Fibroblast of lung (primary cell): ENCODE measurements around the gene TMEM203. TPM values are rescaled to one million over a fixed set of nuclear protein-coding genes. Genes with fewer than 3 reads are reported as not detected.

ENCODE experiments used
- DNase-seq, 2 donors: peaks; one replicate each; pipeline versions ENCODE4 v3.0.0 to v3.0.0-alpha.2; 2010; ENCODE audit warnings: low read depth in 2 of 2
- H2AFZ ChIP-seq: 2 replicates; pipeline ENCODE4 v1.5.1; 2012; ENCODE audit warnings: low read length, control low read depth, inconsistent platforms
- H3K27ac ChIP-seq: 2 replicates; pipeline ENCODE4 v1.5.1; 2011; ENCODE audit warnings: low read length, control low read depth; ENCODE audit not compliant: insufficient read depth
- H3K27me3 ChIP-seq: 2 replicates; pipeline ENCODE4 v1.5.1; 2011; ENCODE audit warnings: mild to moderate bottlenecking, low read length; ENCODE audit not compliant: control insufficient read depth, insufficient read depth
- H3K36me3 ChIP-seq: 2 replicates; pipeline ENCODE4 v1.5.1; 2011; ENCODE audit warnings: low read length; ENCODE audit not compliant: control insufficient read depth, insufficient read depth
- H3K4me1 ChIP-seq: 2 replicates; pipeline ENCODE4 v1.5.1; 2011; ENCODE audit warnings: low read length; ENCODE audit not compliant: control insufficient read depth, insufficient read depth; ENCODE audit errors: extremely low read depth
- H3K4me2 ChIP-seq: 2 replicates; pipeline ENCODE4 v1.5.1; 2011; ENCODE audit warnings: low read length, control low read depth; ENCODE audit not compliant: insufficient read depth; ENCODE audit errors: extremely low read depth
- H3K4me3 ChIP-seq, 4 experiments: fragments of 200-600 bp in 1 of 4; sonication (generic) in 1 of 4; replicated peaks in 1 of 4; 2 replicates each; pipeline ENCODE4 v1.5.1; 2011 to 2016; ENCODE audit warnings: low read length in 4 of 4, low read depth in 3 of 4, mild to moderate bottlenecking in 3 of 4, control low read depth in 2 of 4, inconsistent platforms in 1 of 4, mixed read lengths in 1 of 4; ENCODE audit not compliant: insufficient read depth in 1 of 4; ENCODE audit errors: control extremely low read depth in 1 of 4
- H3K79me2 ChIP-seq: 2 replicates; pipeline ENCODE4 v1.5.1; 2012; ENCODE audit warnings: mild to moderate bottlenecking, low read length, inconsistent platforms; ENCODE audit not compliant: control insufficient read depth, insufficient read depth
- H3K9ac ChIP-seq: 2 replicates; pipeline ENCODE4 v1.5.1; 2011; ENCODE audit warnings: mild to moderate bottlenecking, low read length, control low read depth; ENCODE audit not compliant: insufficient read depth
- H3K9me3 ChIP-seq: 2 replicates; pipeline ENCODE4 v1.5.1; 2012; ENCODE audit warnings: low read depth, low read length; ENCODE audit not compliant: control insufficient read depth, insufficient read depth
- H4K20me1 ChIP-seq: 2 replicates; pipeline ENCODE4 v1.5.1; 2011; ENCODE audit warnings: low read length; ENCODE audit not compliant: control insufficient read depth, insufficient read depth; ENCODE audit errors: extremely low read depth
- CTCF ChIP-seq, 2 donors: IDR thresholded peaks in 1 of 2; conservative IDR thresholded peaks in 1 of 2; 1 replicate in 1 of 2; 2 replicates in 1 of 2; pipeline ENCODE4 v1.5.1; 2011 to 2012; ENCODE audit warnings: low read length in 2 of 2, control low read depth in 1 of 2, inconsistent platforms in 1 of 2, low read depth in 1 of 2, mild to moderate bottlenecking in 1 of 2
- EZH2 ChIP-seq: IDR thresholded peaks from 2 replicates; pipeline ENCODE4 v1.5.1; 2012; ENCODE audit warnings: low read length, control low read depth, mild to moderate bottlenecking; ENCODE audit errors: missing control alignments
- polyA minus RNA-seq: library from RNA; depleted of rRNA, polyadenylated mRNA; stranded (reverse); fragments of >200 nt; gene quantifications from 2 replicates; pipeline ENCODE4 v1.2.3, GENCODE V29; 2011; ENCODE audit warnings: low replicate concordance
- polyA plus RNA-seq, 2 donors: library from polyadenylated mRNA; depleted of rRNA in 1 of 2; stranded (reverse) in 1 of 2; unstranded in 1 of 2; fragments of >200 nt; gene quantifications; 2 replicates each; pipeline ENCODE4 v1.2.1, GENCODE V29; 2011 to 2012; ENCODE audit warnings: missing spikeins in 1 of 2
- total RNA-seq: library from RNA; depleted of rRNA; stranded (reverse); fragments of >200 nt; gene quantifications from 2 replicates; pipeline ENCODE4 v1.2.1, GENCODE V29; 2014

Gene TMEM203
- 36.2 and 36.3 TPM in 2 replicates for total RNA-seq
- polyA plus RNA-seq: 38.6 and 44.9 TPM in 2 replicates
- 30.7 and 38.4 TPM in 2 replicates for polyA plus RNA-seq (2012)
- 30.3 and 34.8 TPM in 2 replicates for polyA minus RNA-seq

- peak within 1 kb of the TSS; percentile 93 for H3K9ac ChIP-seq
- no peaks in the 10 kb centered on the region for H3K36me3 ChIP-seq
- H3K4me3 ChIP-seq: peak within 1 kb of the TSS; percentile 92 to 99 (median 97)
- TF ChIP-seq CTCF (conservative IDR thresholded peaks at IDR 0.05 in 1 of 2, IDR thresholded peaks at IDR 0.05 in 1 of 2; ENCODE audit: low read depth in 1 of 2, low read length in 2 of 2) (no peak), EZH2 (no peak)
- H3K27me3 ChIP-seq: no peaks in the 10 kb centered on the region
- H3K27ac ChIP-seq: peak within 1 kb of the TSS; percentile 82
- peaks cover 48% of the 10 kb centered on the region for H3K79me2 ChIP-seq
- H3K4me1 ChIP-seq: peaks cover 20% of the 10 kb centered on the region
- DNase-seq: peak; percentile 78
- H3K9me3 ChIP-seq: no peaks in the 10 kb centered on the region
- H2AFZ ChIP-seq: peak within 1 kb of the TSS; percentile 71
- H4K20me1 ChIP-seq: no peaks in the 10 kb centered on the region
- H3K4me2 ChIP-seq: peak within 1 kb of the TSS; percentile 94
These were observed at the start of gene TMEM203, which contains the start of gene NDOR1 for GRCh38 chr9:137205126-137206069. Gene TMEM203 (minus strand): TSS chr9:137205648. CDS start chr9:137205414, 234 bp downstream. Gene NDOR1 (plus strand): TSS chr9:137205700. CDS start chr9:137205778, 78 bp downstream.

DNA sequence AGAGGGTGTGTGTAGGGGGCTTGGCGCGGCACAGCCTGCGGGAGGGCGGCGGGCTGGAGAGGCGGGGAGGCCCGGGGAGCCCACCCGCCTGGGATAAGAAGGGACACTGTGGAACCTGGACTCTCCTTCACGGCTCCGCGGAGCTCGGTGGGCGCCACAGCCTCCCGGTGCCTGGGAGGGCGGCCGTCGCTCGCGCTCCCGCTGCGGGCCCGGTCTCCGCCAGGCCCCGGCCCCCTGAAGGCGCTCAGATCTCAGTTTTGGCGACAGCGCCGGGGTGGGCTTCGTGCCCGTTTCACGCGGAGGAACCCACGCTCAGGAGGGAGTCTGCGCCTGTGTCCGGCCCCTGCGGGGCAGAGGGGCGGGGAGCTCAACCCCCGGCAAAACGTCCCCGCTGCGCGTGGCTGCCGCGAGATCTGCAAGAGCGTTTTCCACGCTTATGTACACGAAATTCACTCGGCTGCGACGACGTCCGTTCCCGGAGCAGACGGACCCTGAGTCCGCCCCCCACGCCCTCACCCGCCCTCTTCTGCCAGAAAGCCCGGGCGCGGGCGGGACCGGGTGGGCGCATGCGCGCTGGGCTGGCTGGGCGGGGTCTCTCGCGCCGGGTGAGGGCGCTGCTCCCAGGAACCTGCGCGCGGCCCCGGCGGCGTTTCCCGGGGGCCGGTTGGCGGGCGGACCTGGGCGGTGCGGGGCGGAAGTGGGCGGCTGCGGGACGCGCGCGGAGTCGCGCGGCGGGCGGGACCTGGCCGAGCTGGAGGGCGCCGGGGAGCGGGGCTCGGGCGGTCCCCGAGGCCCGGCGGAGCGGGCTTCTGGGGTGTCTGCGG lies 49.4 kb upstream of the TMEM203 start, which contains the start of gene NELFB:
Gene NELFB (plus strand): TSS at position 704 of the 824 bp plus-strand sequence.
- no peaks in the 10 kb centered on the region for H3K9me3 ChIP-seq
- H3K36me3 ChIP-seq: peaks cover 10% of the 10 kb centered on the region
- H3K9ac ChIP-seq: peak within 1 kb of the TSS; percentile 65
- H3K4me1 ChIP-seq: peaks cover 10% of the 10 kb centered on the region
- peak within 1 kb of the TSS; percentile 85 for H2AFZ ChIP-seq
- peak within 1 kb of the TSS; percentile 72 to 96 (median 90) for H3K4me3 ChIP-seq
- DNase-seq: peak; percentile 77 to 83
- peaks cover 21% of the 10 kb centered on the region for H3K79me2 ChIP-seq
- TF ChIP-seq CTCF (conservative IDR thresholded peaks at IDR 0.05 in 1 of 2, IDR thresholded peaks at IDR 0.05 in 1 of 2; ENCODE audit: low read depth in 1 of 2, low read length in 2 of 2) (no peak), EZH2 (no peak)
- peak within 1 kb of the TSS; percentile 97 for H3K4me2 ChIP-seq
- H3K27ac ChIP-seq: peak within 1 kb of the TSS; percentile 39
- no peaks in the 10 kb centered on the region for H4K20me1 ChIP-seq
- H3K27me3 ChIP-seq: no peaks in the 10 kb centered on the region
